Loucy (cell line): Measurements from ENCODE around the gene PANX3.

Experiments used
- CTCF ChIP-seq: fragments of 200-600 bp; sonication (generic); conservative IDR thresholded peaks from 2 replicates; pipeline ENCODE4 v1.5.1; 2014; ENCODE audit warnings: mild to moderate bottlenecking, antibody characterized with exemption, low read length
- EZH2phosphoT487 ChIP-seq: fragments of 200-600 bp; IDR thresholded peaks from 2 replicates; pipeline ENCODE4 v1.6.1; 2018; ENCODE audit warnings: antibody characterized with exemption, mild to moderate bottlenecking, moderate library complexity, borderline replicate concordance

- TF ChIP-seq CTCF, result no peak
- no peak for TF ChIP-seq EZH2phosphoT487
Measured at GRCh38 chr11:124595302-124595701, 15.9 kb upstream of the PANX3 start.
